GM12878 (cell line): ENCODE data around the gene FGR. TPM values are rescaled to one million over a fixed set of nuclear protein-coding genes. Genes with fewer than 3 reads are reported as not detected.

Experiments used
- BCL3 ChIP-seq: IDR thresholded peaks from 2 replicates; pipeline ENCODE4 v1.6.1; 2011; ENCODE audit warnings: borderline replicate concordance, low read depth, mild to moderate bottlenecking, moderate library complexity, low read length; ENCODE audit not compliant: insufficient read depth, poor library complexity, severe bottlenecking
- CEBPZ ChIP-seq: fragments of 150-350 bp; IDR thresholded peaks from 2 replicates; pipeline ENCODE4 v1.6.1; 2016; ENCODE audit warnings: low read depth, low read length
- E2F4 ChIP-seq: IDR thresholded peaks from 2 replicates; pipeline ENCODE4 v1.6.1; 2012; ENCODE audit warnings: low read depth, low read length, improper control_type of control experiment
- KAT2A ChIP-seq: conservative IDR thresholded peaks from 2 replicates; pipeline ENCODE4 v1.6.1; 2011; ENCODE audit warnings: low read depth, low read length; ENCODE audit not compliant: control insufficient read depth
- MXI1 ChIP-seq: fragments of 150-350 bp; IDR thresholded peaks from 2 replicates; pipeline ENCODE4 v1.6.1; 2011; ENCODE audit warnings: low read depth, mild to moderate bottlenecking, inconsistent platforms, low read length, improper control_type of control experiment
- NFIC ChIP-seq: IDR thresholded peaks from 2 replicates; pipeline ENCODE4 v1.6.1; 2012; ENCODE audit warnings: low read depth, mild to moderate bottlenecking, inconsistent platforms, low read length, moderate library complexity
- PML ChIP-seq: IDR thresholded peaks from 2 replicates; pipeline ENCODE4 v1.6.1; 2012; ENCODE audit warnings: low read length, inconsistent platforms
- POLR2AphosphoS5 ChIP-seq: IDR thresholded peaks from 2 replicates; pipeline ENCODE4 v1.6.1; 2011; ENCODE audit warnings: mild to moderate bottlenecking, low read length, inconsistent platforms
- SMAD1 ChIP-seq: fragments of 450-650 bp; IDR thresholded peaks from 2 replicates; pipeline ENCODE4 v1.6.1; 2018; ENCODE audit warnings: mild to moderate bottlenecking, low read depth; ENCODE audit not compliant: partially characterized antibody
- STAT1 ChIP-seq: fragments of 450-650 bp; conservative IDR thresholded peaks from 2 replicates; pipeline ENCODE4 v1.6.1; 2014; ENCODE audit warnings: antibody characterized with exemption, mild to moderate bottlenecking
- TCF7 ChIP-seq: IDR thresholded peaks from 2 replicates; pipeline ENCODE4 v1.6.1; 2014; ENCODE audit warnings: antibody characterized with exemption, borderline replicate concordance
- WRNIP1 ChIP-seq: IDR thresholded peaks from 2 replicates; pipeline ENCODE4 v1.6.1; 2011; ENCODE audit warnings: low read depth, low read length, improper control_type of control experiment, borderline replicate concordance
- ZBTB4 ChIP-seq: fragments of 450-650 bp; formaldehyde crosslinking; IDR thresholded peaks from 2 replicates; pipeline ENCODE4 v1.4.0; 2022; ENCODE audit warnings: mild to moderate bottlenecking, moderate library complexity
- ZNF24 ChIP-seq: fragments of 450-650 bp; IDR thresholded peaks from 2 replicates; pipeline ENCODE4 v1.6.1; 2017; ENCODE audit warnings: antibody characterized with exemption, mild to moderate bottlenecking
- ZNF592 ChIP-seq: fragments of 450-650 bp; IDR thresholded peaks from 2 replicates; pipeline ENCODE4 v1.6.1; 2017; ENCODE audit warnings: mild to moderate bottlenecking, moderate library complexity
- polyA plus RNA-seq, 11 experiments: library from polyadenylated mRNA; depleted of rRNA in 4 of 11; unstranded in 6 of 11; stranded (reverse) in 5 of 11; fragments of >200 nt; fragmentation: Nextera tagmentation in 4 of 11; fragmentation: Illumina TruSeq in 1 of 11; extraction: Ambion mirVana in 4 of 11; extraction: Trizol in 1 of 11; gene quantifications; 1 replicate in 1 of 11; 2 replicates in 10 of 11; pipeline versions ENCODE4 v1.2.1 to v1.2.3, GENCODE V29; 2011 to 2016; ENCODE audit warnings: inconsistent platforms in 2 of 11, missing spikeins in 2 of 11, low read depth in 1 of 11
- total RNA-seq, 4 experiments: library from RNA; depleted of rRNA in 3 of 4; stranded (reverse); fragments of >200 nt in 3 of 4; fragmentation: Illumina TruSeq in 1 of 4; extraction: Trizol in 1 of 4; gene quantifications; 2 replicates each; pipeline versions ENCODE4 v1.2.1 to v1.2.3, GENCODE V29; 2013 to 2021

FGR gene
- total and polyA plus RNA-seq, 10 of the 15 experiments (the other 5 are each of a cell fraction or from before 2014, with no cell fraction given), result 10.9 to 193 (median 74.7) TPM

GRCh38 chr1:27659497-27660299 is 24.7 kb upstream of the FGR start (continued):
- TF ChIP-seq ZNF592 (no peak), PML (no peak), BCL3 (peak; percentile 73), MXI1 (0 out of 2 replicates have a peak, but pooled peaks have one; percentile 40), WRNIP1 (no peak), ZBTB4 (CRISPR knock-in tag) (no peak), KAT2A (no peak), TCF7 (no peak), SMAD1 (peak; percentile 88), E2F4 (no peak), STAT1 (no peak), POLR2AphosphoS5 (peak; percentile 93), CEBPZ (no peak), ZNF24 (peak; percentile 73), NFIC (no peak)
